ENCODE results near the gene ARHGDIB. TPM values are rescaled to one million over a fixed set of nuclear protein-coding genes. Genes with fewer than 3 reads are reported as not detected.

Gene ARHGDIB
- total and polyA plus RNA-seq, 10 of the 15 experiments (the other 5 are each of a cell fraction or from before 2014, with no cell fraction given) = 796 to 2,849 (median 1,346) TPM

GRCh38 chr12:14994610-14995009 is 33.2 kb upstream of the ARHGDIB start:
- Histone ChIP-seq H3K27ac (ENCODE audit: control insufficient read depth, insufficient read depth) (no peak overlapping the region), H3K27me3 (replicated peaks in 1 of 2; ENCODE audit: control insufficient read depth in 2 of 2, insufficient read depth in 2 of 2, low read length in 1 of 2) (no peaks in the 10 kb centered on the region), H3K4me1 (ENCODE audit: control insufficient read depth, insufficient read depth, low read length) (peaks cover 8% of the 10 kb centered on the region), H2AFZ (ENCODE audit: control insufficient read depth, low read depth, low read length) (no peak overlapping the region), H3K9me3 (replicated peaks; ENCODE audit: control insufficient read depth, insufficient read depth, low read length) (no peaks in the 10 kb centered on the region; the same call in 1 of the 3 replicates), H4K20me1 (ENCODE audit: control insufficient read depth, insufficient read depth) (no peaks in the 10 kb centered on the region), H3K36me3 (ENCODE audit: control insufficient read depth in 2 of 2, insufficient read depth in 2 of 2, low read length in 1 of 2) (no peaks in the 10 kb centered on the region), H3K4me2 (ENCODE audit: control insufficient read depth, insufficient read depth) (no peak overlapping the region), H3K4me3 (no peak overlapping the region), H3K9ac (ENCODE audit: control insufficient read depth, insufficient read depth, low read length) (no peak overlapping the region), H3K79me2 (ENCODE audit: control insufficient read depth, insufficient read depth, low read length) (no peaks in the 10 kb centered on the region)
- DNase-seq (ENCODE audit: low read depth, low spot score) (no peak), ATAC-seq (no peak), FAIRE-seq (no peak)
- BruUV-seq (replicated peaks) = no TSS peak
- in situ Hi-C loops (cut with MboI) (loop anchor here (5.0 to 10.0 kb wide), 3 partner anchors 147 to 760 kb away; no protein-coding TSS in a partner anchor), intact Hi-C loops (cut with micrococcal nuclease; ENCODE audit: unreplicated experiment) (loop anchor here (1.0 to 10.0 kb wide), 5 partner anchors 57 to 760 kb away; a partner anchor contains a TSS)
- SMC1A ChIA-PET (ENCODE audit: uncharacterized antibody, unreplicated experiment) = interaction anchor here (0.6 to 16.7 kb wide), 26 partner anchors 13 to 1427 kb away, joined by 3 to 242 read pairs (median 5); partner anchors contain the start of genes ART4, C12orf60 and ERP27
- CTCF ChIA-PET = interaction anchor here (0.6 to 7.8 kb wide), 21 partner anchors 11 to 756 kb away, joined by 3 to 104 read pairs (median 8); partner anchors contain the start of gene ERP27
- RAD21 ChIA-PET (ENCODE audit: unreplicated experiment) = interaction anchor here (0.5 to 4.5 kb wide), 19 partner anchors 9 to 271 kb away, joined by 3 to 70 read pairs (median 6); partner anchors contain the start of genes ART4 and ERP27
- TF ChIP-seq BHLHE40 (IDR thresholded peaks at IDR 0.05; ENCODE audit: borderline replicate concordance in 1 of 2, low read depth in 2 of 2, low read length in 1 of 2) = no peak
- no peak for TF ChIP-seq STAT3 (IDR thresholded peaks at IDR 0.05; ENCODE audit: low read depth, low read length)
- TF ChIP-seq GABPA (IDR thresholded peaks at IDR 0.05; ENCODE audit: low read depth) = no peak
- TF ChIP-seq RAD51 (IDR thresholded peaks at IDR 0.05) = no peak
- POLR2A ChIA-PET = no interaction called here
- 71% methylated on average over 3 of the region's 3 CpGs for WGBS (ENCODE audit: insufficient coverage, insufficient replicate concordance, low lambda C conversion rate, missing lambda C conversion rate)

GRCh38 chr12:14993537-14994266 is 32.3 kb upstream of the ARHGDIB start:
- H3K9ac ChIP-seq (ENCODE audit: control insufficient read depth, insufficient read depth, low read length) = no peak overlapping the region
- ChIA-PET RAD21 (ENCODE audit: unreplicated experiment) (interaction anchor here (0.5 to 4.5 kb wide), 6 partner anchors 15 to 270 kb away, joined by 3 to 70 read pairs (median 6); no protein-coding TSS in a partner anchor), POLR2A (no interaction called here), CTCF (interaction anchor here (0.6 to 7.8 kb wide), 10 partner anchors 12 to 756 kb away, joined by 3 to 104 read pairs (median 5); a partner anchor contains a TSS), SMC1A (ENCODE audit: uncharacterized antibody, unreplicated experiment) (interaction anchor here (0.6 to 16.7 kb wide), 9 partner anchors 26 to 270 kb away, joined by 4 to 242 read pairs (median 10); partner anchors contain the start of genes ART4 and ERP27)
- no TSS peak for BruUV-seq (replicated peaks)
- H4K20me1 ChIP-seq (ENCODE audit: control insufficient read depth, insufficient read depth) = no peaks in the 10 kb centered on the region
- no peaks in the 10 kb centered on the region for H3K36me3 ChIP-seq (ENCODE audit: control insufficient read depth in 2 of 2, insufficient read depth in 2 of 2, low read length in 1 of 2)
- H3K9me3 ChIP-seq (replicated peaks; ENCODE audit: control insufficient read depth, insufficient read depth, low read length) = no peaks in the 10 kb centered on the region; the same call in 1 of the 3 replicates
- H3K27me3 ChIP-seq (replicated peaks in 1 of 2; ENCODE audit: control insufficient read depth in 2 of 2, insufficient read depth in 2 of 2, low read length in 1 of 2) = no peaks in the 10 kb centered on the region
- TF ChIP-seq STAT3 (IDR thresholded peaks at IDR 0.05; ENCODE audit: low read depth, low read length) (no peak), PKNOX1 (IDR thresholded peaks at IDR 0.05) (0 out of 2 replicates have a peak, but pooled peaks have one; percentile 17)
- 26% methylated on average over 4 of the region's 4 CpGs for WGBS (ENCODE audit: insufficient coverage, insufficient replicate concordance, low lambda C conversion rate, missing lambda C conversion rate)
- H3K4me3 ChIP-seq = no peak overlapping the region
- H3K79me2 ChIP-seq (ENCODE audit: control insufficient read depth, insufficient read depth, low read length) = no peaks in the 10 kb centered on the region
- in situ Hi-C loops (cut with MboI) = loop anchor here (10.0 kb wide), 1 partner anchor 759 kb away; no protein-coding TSS in a partner anchor
- H3K4me2 ChIP-seq (ENCODE audit: control insufficient read depth, insufficient read depth) = no peak overlapping the region
- H3K4me1 ChIP-seq (ENCODE audit: control insufficient read depth, insufficient read depth, low read length) = peaks cover 12% of the 10 kb centered on the region
- ATAC-seq (peak; percentile 50), DNase-seq (ENCODE audit: low read depth, low spot score) (no peak), FAIRE-seq (no peak)
- no peak overlapping the region for H3K27ac ChIP-seq (ENCODE audit: control insufficient read depth, insufficient read depth)
- H2AFZ ChIP-seq (ENCODE audit: control insufficient read depth, low read depth, low read length) = no peak overlapping the region
- intact Hi-C loops (cut with micrococcal nuclease; ENCODE audit: unreplicated experiment) = loop anchor here (5.0 to 10.0 kb wide), 2 partner anchors 221 to 759 kb away; a partner anchor contains a TSS

All from GM12878 (cell line).